Skeletal muscle cell (primary cell): ENCODE measurements around the gene C16orf46.

Experiments
- DNase-seq: peaks from one replicate; pipeline ENCODE4 v3.0.0-alpha.2; 2010; ENCODE audit warnings: low read depth
- H3K4me3 ChIP-seq: 2 replicates; pipeline ENCODE4 v1.5.1; 2011; ENCODE audit warnings: low read depth, mild to moderate bottlenecking, control low read depth, low read length, moderate library complexity

Gene C16orf46

DNA sequence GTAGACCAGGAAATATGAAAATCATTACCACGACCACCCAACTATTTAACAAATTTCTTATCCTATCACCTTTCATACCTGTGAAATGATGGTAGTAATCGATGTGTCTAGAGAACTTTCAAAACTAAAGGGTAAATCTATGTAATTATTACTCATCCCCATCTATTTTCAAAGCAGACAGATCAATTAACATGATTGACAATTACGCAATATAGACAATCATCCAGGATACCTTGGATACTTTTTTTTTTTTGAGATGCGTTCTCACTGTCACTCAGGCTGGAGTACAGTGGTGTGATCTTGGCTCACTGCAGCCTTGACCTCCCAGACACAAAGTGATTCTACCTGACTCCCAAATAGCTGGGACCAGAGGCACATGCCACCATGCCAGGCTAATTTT, 4.0 kb upstream of the C16orf46 start:
- H3K4me3 ChIP-seq: no peak overlapping the region
- DNase-seq: no peak

DNA sequence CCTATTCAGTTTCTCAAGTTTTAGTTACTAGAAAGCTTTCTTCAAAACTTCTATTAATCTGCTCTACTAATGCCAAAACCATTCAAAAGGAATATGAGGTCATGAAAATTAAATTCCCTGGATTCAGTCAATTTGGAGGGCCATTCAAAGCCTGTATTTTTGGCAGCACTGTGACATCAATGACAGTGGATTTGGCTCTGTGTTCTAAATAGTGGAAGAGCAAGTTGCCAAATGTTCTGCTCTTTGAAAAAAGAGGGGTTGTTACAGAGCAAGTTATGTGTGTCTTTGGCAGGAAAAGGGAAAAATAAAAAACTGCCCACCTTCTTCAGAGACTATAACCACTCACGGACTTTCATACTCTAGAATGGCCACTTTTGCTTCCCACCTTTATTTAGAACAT, 3.2 kb upstream of the C16orf46 start:
- no peak for DNase-seq
- no peak overlapping the region for H3K4me3 ChIP-seq

DNA sequence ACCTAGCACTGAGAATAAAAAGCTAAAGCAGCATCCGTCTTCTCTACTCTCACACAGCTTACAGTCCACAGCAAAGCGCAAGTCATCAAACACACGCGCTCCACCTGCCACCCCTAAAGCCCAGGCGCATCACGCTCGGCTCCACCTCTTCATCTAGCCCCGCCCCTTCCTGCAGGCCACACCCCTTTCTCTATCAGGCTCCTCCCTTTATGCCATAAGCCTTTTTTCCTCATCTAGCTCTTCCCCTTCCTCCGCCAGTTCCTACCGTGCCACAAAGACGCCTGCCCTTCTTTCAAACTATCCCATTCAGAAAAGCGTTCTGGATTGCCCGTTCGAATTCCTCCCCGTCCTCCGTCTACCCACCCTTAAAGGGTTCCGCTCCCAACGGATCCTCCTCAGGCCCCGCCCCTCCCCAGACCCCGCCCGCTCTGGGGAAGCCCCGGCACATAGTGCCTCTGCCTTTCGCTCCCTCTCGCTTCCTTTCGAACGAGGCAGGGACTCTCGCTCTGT, 417 bp downstream of the C16orf46 start:
- peak overlapping the region; percentile 80 for H3K4me3 ChIP-seq
- peak; percentile 31 for DNase-seq

GRCh38 chr16:81073560-81074330, 3.3 kb downstream of the C16orf46 start:
- no peak overlapping the region for H3K4me3 ChIP-seq
- DNase-seq: no peak

DNA sequence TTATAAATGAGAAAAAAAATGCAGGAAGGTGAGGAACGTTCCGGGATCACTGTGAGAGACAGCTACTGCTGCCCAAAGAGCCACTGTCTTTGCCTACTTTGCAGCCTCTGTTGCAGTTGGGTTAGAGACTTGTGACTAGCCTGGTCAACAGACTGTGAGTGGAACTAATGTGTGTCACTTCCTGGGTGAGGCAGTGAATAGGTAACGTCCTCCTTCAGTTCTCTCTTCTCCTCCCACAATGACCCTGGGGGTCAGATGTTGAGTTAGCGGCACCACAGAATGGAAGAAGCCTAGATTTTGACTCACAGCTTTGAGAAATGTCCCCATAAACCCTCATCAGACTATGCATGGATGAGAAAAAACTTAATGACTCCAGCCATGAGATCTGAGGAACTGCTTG, 5.2 kb downstream of the C16orf46 start:
- no peak for DNase-seq

DNA sequence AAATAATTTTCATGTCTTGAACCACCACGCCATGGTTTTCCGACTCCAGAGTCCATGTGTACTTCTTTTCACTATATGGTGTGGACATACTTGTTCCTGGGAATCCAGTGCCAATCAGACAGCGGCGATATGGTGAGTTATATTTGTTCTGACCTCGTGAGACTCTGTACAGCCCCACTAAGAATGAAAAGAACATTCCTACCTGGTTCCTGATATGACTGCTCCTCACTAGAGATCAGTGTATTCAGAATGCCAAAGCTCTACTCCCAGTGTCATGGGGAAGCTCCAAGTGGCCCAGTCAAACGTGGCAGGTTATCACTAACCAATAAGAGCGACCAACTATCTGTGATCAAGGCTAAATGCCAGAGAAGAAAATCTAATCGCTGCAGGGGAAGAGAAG, 6.1 kb downstream of the C16orf46 start:
- no peak overlapping the region for H3K4me3 ChIP-seq
- DNase-seq: no peak

More for the DNA sequence above, 5.2 kb downstream of the C16orf46 start:
- no peak overlapping the region for H3K4me3 ChIP-seq

DNA sequence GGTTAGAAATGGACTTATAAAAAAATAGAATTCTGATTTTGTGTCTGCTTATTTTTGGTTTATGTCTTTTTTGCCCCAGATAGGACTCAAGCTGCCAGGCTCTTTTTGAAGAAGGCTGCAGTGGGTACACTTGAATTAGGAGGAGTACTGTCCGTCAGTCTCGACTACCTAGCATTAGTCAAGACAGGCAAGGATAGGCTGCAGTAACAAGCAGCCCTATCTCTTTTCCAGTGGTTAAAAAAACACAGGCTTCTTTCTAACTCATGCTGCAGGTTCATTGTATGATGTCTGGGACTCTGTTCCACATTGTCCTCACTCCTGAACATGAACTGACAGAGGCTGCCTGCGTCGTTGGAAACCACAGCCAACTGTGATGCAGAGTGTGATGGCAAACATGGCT, 8.0 kb downstream of the C16orf46 start:
- DNase-seq: no peak
- no peak overlapping the region for H3K4me3 ChIP-seq

GRCh38 chr16:81067166-81067565, 9.9 kb downstream of the C16orf46 start:
- H3K4me3 ChIP-seq: no peak overlapping the region
- no peak for DNase-seq

DNA sequence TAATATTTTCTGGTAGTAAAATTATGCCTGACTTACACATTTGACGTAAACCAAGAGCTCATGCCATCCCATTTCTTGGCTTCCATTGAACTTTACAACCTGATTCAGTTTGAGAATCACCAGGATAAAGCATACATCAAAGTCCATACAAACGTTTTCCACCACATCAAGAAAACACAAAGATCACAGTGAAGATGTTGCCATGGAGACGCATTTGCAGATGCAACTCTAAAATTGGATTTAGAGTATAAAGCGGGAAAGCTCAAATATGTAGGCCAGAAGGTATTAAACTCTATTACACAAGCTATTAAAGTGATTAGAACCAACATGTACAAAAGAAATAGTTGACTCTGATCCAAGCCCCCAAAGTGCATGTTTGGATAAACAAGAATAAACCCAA, 10.4 kb downstream of the C16orf46 start:
- H3K4me3 ChIP-seq: no peak overlapping the region
- no peak for DNase-seq

DNA sequence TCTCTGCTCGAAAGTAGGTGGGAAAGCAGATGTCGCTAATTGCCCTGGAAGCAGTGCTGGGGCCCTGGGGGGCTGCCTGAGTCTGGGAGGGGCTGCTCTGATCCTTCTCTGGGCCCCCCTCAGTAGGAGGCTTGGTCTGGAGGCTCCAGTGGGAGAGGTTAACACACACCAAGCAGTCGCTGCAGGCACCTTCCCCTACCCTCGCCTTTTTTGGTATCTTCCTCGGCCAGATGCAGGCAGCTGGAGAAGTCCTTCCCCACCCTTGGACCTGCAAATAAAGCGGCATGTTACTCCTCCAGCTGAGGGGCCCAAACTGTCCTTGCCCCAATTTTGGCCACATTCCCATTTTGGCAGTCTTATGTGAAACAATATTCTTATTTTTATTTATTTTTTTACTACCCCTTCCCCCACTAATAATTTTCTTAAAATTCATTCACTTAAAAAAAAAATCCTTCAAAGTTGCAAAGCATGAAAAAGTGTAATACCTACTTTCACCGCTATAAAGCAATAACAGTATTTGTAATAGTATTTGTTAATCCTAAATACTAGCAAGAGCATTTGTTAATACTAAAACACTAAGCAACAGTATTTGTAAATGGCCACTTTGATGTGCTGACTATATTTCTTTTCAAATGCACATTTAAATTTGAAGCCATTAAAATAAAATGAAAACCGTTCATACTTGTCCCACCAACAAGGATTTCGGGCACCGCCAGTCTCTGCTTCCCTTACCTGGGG, 15.0 kb downstream of the C16orf46 start:
- H3K4me3 ChIP-seq: no peak overlapping the region
- no peak for DNase-seq

- no peak overlapping the region for H3K4me3 ChIP-seq
- no peak for DNase-seq
These were observed 15.8 kb downstream of the C16orf46 start for GRCh38 chr16:81061307-81061640.

DNA sequence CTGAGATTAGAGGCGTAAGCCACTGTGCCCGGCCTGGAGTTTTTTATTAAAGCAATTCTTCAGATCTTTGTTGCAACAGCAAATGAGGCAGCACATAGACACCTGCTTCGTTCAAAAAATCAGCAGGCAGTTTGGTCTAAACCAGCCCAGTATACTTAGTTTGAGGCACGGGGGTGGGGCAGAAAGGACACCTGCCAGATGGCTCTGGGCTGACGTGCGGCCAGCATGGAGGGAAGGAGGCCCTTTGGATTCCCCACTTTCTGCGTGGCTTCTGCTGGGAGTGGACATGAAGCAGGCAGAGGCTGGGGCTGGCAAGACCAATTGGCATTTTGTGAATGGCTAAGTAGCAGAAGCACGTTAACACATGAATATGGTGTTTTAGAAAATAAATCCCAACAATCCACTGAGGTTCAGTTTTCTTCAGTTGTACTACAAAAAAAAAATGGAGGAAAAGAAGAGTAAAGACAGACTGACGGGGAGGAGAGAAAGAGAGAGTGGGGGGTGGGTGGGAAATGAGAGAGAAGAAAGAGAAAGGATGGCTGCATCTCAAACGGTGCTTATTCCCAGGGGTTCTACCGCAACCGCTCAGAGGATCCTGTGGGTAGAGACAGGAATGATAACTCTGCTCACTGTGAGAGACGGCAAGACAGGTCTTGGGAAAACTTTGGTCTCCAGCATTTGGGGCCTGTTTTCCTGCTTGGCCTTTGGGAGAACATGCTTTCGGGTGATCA, 16.3 kb downstream of the C16orf46 start:
- no peak overlapping the region for H3K4me3 ChIP-seq
- DNase-seq: no peak

DNA sequence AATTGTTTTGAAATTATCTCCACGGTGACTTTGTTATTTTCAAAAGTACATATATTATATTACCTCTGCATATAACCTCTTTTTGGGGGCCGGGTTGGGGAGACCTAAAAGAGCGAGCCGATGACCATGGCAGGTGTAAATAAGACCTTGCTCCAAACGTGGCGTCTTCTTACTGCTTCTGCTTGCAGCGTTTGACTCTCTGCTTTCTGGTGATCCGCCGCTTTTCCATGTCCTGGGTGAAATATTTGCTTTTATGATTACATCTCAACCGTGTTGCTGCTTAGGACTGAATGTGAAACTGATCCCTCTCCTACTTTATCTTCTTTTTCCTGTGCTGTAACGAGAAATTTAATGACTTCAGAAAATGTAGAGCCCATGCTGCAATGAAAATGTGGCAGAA, 23.3 kb downstream of the C16orf46 start:
- no peak for DNase-seq
- no peak overlapping the region for H3K4me3 ChIP-seq

DNA sequence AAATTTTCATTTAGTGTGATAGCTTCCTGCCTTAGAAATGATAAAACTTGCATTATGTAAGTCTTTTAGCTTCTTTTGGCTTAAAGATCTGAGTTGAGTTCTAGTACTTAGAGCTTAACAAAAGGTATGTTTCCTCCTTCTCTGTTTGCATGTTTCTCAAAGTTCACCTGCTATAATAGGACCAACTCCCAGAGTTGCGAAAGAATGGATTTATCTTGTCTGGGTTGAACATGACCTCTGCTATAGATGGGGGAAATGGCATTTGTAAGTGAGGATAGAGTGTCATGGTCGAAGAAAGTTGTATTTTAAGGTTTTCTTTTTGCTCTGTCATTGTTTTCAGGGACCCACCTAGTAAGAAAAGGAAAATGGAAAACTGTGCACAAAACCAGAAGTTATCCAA, 34.2 kb downstream of the C16orf46 start:
- no peak for DNase-seq
- H3K4me3 ChIP-seq: no peak overlapping the region

DNA sequence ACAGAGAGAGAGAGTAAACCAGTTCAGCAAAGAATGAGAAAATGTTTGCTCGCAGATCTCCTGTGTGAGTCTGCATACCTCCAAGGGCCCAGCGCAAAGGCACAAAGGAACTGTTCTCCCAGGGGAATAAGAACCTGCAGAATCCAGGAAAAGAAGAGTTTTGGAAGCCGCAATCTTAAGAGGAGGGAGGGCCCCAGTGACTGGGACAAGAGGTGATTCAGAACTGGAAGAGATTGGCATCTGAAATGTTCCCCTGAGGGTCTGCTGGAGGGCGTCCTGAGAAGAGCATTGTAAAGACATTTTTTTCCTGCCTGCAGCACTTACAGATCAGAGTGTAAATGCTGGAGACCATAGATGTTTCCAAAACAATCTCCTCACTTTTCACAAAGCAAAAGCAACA, 35.3 kb downstream of the C16orf46 start:
- DNase-seq: no peak
- no peak overlapping the region for H3K4me3 ChIP-seq

DNA sequence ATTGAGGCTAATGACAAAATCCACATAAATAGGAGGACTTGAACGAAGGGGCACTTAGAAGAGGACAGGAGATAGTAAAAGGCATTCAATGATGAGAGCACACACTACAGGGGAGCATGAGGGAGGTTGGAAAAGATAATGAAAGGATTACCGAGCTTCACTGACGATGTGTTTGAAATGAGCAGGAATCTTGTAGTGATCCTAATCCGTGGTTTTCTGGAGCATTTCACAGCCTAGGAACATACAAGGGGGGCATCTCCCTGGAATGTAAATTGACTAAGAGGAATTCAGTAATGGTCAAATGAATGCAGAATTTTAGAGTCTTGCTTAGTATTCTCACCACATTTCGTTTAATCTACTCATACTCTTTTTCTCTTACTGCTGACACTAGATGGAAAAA, 36.2 kb downstream of the C16orf46 start:
- no peak for DNase-seq
- no peak overlapping the region for H3K4me3 ChIP-seq

DNA sequence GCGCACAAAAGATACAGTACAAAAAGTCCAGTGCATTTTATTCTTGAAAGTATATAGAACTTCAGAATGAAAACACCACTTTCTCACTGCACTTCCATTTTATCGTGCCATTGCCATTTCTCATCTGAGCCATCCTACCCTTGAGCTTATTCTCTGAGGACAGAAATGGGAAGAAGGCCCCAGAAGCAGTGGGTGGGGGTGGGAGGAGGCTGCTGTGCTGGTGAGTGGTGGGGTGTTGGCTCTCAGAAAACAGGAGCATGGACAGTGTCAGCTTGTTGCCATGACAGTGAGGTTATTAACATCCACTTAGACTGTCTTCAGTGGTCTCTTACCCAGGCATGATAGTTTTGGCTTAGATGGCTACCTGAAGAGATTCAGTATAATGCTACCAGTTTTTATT, 36.9 kb downstream of the C16orf46 start:
- no peak overlapping the region for H3K4me3 ChIP-seq
- DNase-seq: no peak

DNA sequence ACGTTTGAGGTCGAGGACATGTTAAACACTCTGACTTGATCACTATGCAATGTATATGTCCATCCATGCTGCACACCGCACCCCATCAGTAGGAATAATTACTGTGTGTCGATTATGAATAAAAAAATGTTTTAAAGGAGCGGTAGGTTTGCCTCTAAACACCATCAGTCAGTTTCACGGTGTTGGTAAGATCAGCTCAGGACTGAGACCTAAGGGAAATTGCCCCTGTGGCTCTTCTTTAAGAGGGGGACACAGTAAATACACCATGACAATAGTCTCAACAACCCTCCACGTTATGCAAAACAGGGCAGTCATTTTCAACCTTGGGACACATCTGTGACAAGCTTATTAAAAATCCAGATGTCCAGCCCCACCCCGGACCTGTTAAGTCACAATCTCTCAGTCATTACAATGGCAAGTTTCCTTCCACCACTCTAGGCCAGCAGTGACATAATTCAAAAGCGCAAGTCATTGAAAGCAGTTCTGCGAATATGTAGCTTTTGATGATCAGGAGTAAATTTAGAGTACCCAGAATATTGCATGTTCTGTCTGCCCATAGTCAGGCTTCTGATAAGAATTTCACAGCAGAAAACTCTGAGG, 40.2 kb downstream of the C16orf46 start:
- DNase-seq: no peak

DNA sequence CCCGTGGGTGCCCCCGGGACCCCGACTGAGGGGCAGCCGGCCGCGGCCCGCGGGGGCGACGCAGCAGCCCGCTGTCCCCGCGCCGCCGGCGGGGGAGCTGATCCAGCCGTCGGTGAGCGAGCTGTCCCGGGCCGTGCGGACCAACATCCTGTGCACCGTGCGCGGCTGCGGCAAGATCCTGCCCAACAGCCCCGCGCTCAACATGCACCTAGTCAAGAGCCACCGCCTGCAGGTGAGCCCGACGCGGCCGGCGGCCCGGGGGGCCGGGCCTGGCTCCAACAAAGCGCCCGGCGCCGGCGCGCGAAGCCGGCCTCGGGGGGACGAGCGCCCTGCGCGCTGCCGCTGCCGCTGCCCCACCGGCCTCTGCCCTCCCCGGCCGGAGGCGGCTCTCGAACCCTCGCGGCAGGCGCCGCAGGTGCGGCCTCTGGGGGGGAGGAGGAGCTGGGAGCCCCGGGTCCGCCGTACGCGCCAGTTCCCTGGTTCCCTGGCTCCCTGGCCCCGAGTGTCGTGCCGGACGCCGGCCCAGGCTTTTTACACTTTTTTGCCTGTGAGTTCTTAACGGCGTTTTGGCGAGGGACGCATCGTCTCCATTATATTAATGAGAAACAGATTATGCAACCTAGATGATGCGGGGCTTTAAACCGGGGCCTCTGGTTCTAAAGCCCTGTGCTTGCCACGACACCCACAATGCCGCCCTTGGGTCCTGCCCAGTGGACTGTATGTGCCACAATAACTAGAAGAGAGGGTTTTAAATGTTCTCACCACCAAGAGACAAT, 40.9 kb downstream of the C16orf46 start:
- no peak for DNase-seq
- H3K4me3 ChIP-seq: peak overlapping the region; percentile 76

More for the DNA sequence above, 40.2 kb downstream of the C16orf46 start:
- peak overlapping the region; percentile 76 for H3K4me3 ChIP-seq
